AG04449 (cell line): ENCODE results near the gene OTP.

ENCODE experiments used
- CTCF ChIA-PET: fragments of 350-600 bp; formaldehyde crosslinking; extraction: SDS; loops from one replicate; lab custom pipeline; 2021; ENCODE audit warnings: antibody characterized with exemption; lab: Yijun Ruan, JAX
- POLR2A ChIA-PET: fragments of 400-600, 350-600 bp; formaldehyde crosslinking; extraction: SDS; loops from one replicate; lab custom pipeline; 2020; ENCODE audit warnings: antibody characterized with exemption, inconsistent platforms; lab: Yijun Ruan, JAX
- DNase-seq: peaks from one replicate; pipeline ENCODE4 v3.0.0-alpha.2; 2010; ENCODE audit warnings: low read depth, low spot score
- H3K4me3 ChIP-seq: 2 replicates; pipeline ENCODE4 v1.5.1; 2011; ENCODE audit warnings: low read depth, mild to moderate bottlenecking, control low read depth, low read length
- CTCF ChIP-seq: IDR thresholded peaks from one replicate; pipeline ENCODE4 v1.5.1; 2011; ENCODE audit warnings: mild to moderate bottlenecking, moderate library complexity, low read length, control low read depth, inconsistent platforms; ENCODE audit not compliant: insufficient read depth; ENCODE audit errors: missing control alignments

Gene OTP

DNA sequence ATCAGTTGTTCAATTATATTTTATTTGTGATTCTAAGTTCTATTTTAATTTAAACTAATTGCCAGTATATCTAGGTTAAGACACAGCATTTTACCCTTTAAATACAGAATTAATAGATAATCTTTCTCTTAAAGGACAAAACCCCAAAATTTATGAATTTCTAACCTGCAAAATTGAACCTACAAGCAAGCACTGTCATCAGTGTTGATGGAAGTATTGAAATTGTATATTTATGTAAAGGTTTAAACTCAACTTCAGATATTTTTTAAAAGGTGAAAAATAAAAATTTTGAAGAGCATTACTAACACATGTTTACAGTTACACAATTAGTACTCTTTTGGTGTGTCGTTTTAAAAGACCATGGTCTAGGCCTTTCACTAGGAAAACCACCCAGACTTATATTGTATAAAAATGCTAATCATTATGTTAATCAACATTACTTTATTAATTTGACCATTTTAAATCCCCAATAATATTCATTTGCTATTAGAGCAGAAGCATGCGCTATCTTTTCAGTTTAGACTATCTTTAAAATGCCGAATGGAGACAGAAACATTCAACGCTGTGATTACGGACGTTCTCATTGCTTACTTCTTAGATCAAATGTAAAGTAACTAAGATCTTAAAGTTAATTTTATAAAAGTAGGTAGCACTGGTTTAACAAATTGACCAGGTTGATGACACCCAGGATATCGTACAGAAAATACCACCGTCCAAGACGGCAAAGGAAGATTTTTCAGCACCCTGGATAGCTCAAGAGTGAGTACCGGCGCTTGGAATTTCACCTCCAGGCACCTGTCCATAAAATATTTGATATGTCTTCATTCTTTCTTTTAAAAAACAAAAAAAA lies 3.2 kb downstream of the OTP start:
- DNase-seq, result no peak
- ChIA-PET POLR2A (no interaction called here), CTCF (no interaction called here)
- no peak for TF ChIP-seq CTCF
- no peak overlapping the region for H3K4me3 ChIP-seq

- TF ChIP-seq CTCF, result no peak
- CTCF ChIA-PET, result interaction anchor here (1.2 kb wide), 1 partner anchor 141 kb away, joined by 4 read pairs; the partner anchor contains the start of gene WDR41
- DNase-seq, result no peak
- POLR2A ChIA-PET, result no interaction called here
- H3K4me3 ChIP-seq, result no peak overlapping the region
These were observed 4.8 kb downstream of the OTP start for GRCh38 chr5:77633709-77634108.

- no peak overlapping the region for H3K4me3 ChIP-seq
- POLR2A ChIA-PET, result no interaction called here
- CTCF ChIA-PET, result interaction anchor here (1.2 kb wide), 1 partner anchor 141 kb away, joined by 4 read pairs; the partner anchor contains the start of gene WDR41
- no peak for DNase-seq
- TF ChIP-seq CTCF, result no peak
These were observed 5.3 kb downstream of the OTP start for GRCh38 chr5:77633207-77633675.

DNA sequence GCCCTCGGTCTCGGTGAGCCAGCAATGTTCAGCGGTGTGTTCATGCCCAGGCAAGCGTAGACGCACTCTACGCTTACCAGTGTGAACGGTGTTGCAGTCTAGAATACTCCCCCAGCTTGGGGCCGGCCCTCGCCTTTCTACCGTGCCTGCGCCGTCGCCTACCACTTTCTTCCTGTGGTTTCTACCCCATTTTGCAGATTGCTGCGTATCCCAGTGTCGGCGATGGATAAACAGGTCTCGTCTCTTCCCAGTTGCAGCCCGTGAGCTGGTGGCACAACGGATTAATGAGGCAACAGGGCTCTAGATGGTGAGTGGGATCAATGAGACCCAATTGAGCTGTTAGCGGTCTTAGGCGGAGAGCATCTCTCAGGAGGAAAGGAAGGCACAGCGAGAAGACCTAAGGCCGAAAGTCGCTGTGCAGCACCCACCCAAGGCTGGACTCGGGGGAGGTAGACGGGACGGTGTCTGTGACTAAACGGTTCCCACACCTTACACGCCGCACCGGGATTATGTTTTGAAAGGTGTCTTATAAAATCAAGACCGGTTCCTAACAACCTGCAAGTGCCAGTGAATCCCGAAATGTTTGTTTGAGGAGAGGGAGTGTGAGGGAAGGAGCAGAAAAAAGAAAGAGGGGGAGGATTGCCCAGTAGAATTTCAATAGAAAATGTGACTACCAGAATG lies 5.8 kb downstream of the OTP start:
- TF ChIP-seq CTCF, result no peak
- no peak overlapping the region for H3K4me3 ChIP-seq
- ChIA-PET POLR2A (no interaction called here), CTCF (interaction anchor here (1.2 kb wide), 1 partner anchor 140 kb away, joined by 4 read pairs; the partner anchor contains the start of gene WDR41)
- DNase-seq, result no peak

GRCh38 chr5:77630114-77630680 lies 8.3 kb downstream of the OTP start:
- CTCF ChIA-PET, result interaction anchor here (1.5 to 1.6 kb wide), 2 partner anchors 11 to 17 kb away, joined by 3 to 4 read pairs; no protein-coding TSS in a partner anchor

More at GRCh38 chr5:77630114-77630680, 8.3 kb downstream of the OTP start:
- DNase-seq, result no peak
- POLR2A ChIA-PET, result no interaction called here
- H3K4me3 ChIP-seq, result peak overlapping the region; percentile 41
- TF ChIP-seq CTCF, result peak; percentile 20
